Stimulated activated CD4-positive, alpha-beta T cell treated with anti-CD3 and anti-CD28 coated beads, Interleukin-12 subunit alpha, Interleukin-12 subunit beta, amount 100 ng/mL, for 4 hours (primary cell): Measurements from ENCODE around the gene RC3H2.
"Not testable (repeated sequence)": the region's sequence is repeated elsewhere in the genome, so short reads cannot be mapped to it uniquely, and the experiment has no call there.

Source experiments
- DNase-seq: peaks from one replicate; pipeline ENCODE4 v3.0.0-alpha.2; 2020

Gene RC3H2

DNA sequence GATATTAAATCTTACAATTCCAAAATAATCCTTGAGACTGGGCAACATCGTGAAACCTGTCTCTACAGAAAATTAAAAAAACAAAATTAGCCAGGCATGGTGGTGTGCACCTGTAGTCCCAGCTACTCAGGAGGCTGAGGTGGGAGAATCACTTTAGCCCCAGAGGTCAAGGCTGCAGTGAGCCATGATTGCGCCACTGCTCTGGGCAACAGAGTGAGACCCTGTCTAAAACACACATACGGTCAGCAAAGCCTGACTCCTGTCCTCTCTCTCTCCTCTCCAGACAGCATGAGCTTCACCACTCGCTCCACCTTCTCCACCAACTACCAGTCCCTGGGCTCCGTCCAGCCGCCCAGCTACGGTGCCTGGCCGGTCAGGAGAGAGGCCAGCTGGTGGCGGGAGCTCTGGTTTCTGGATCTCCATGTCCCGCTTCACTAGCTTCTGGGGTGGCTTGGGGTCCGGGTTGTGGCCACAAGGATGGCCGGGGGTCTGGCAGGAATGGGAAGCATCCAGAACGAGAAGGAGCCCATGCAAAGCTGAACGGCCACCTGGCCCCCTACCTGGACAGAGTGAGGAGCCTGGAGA, 67.8 kb downstream of the RC3H2 start:
- DNase-seq: no peak

DNA sequence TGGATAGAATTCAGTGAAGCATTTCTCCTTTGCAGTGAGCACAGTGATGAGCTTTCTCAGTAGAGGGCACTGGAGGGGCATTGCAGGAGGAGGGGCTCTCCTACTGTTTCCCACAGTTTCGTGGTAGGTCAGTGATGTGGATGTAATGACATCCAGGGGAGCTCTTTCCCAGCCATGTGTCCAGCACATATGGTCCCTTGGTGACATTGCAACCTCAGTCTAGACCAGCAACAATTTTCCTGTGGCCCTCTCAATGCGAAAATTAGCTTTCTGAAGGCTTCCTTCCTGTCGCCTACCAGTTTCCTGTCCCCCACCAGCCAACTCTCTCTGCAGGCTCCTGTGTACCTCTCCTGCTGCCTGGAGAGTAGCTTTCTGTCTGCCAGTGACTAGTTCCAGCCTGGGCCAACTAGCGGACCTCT, 69.8 kb downstream of the RC3H2 start:
- peak; percentile 12 for DNase-seq

DNA sequence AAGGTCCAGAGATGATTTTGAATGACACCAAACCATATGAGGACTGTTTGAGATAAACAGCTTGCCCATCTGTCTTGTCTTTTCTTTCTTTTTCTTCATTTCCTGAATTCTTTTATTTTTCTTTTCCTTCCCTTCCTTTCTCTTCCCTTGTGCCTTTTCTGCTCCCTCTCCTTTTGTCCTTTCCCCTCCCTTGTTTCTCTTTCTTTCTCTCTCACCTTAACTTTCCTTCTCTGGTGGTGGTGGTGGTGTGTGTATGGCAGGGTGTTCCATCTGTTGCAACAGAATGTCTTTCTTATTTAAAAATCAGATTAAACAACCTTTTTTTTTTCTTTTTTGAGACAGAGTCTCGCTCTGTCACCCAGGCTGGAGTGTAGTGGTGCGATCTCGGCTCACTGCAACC, 73.0 kb downstream of the RC3H2 start:
- no peak for DNase-seq

DNA sequence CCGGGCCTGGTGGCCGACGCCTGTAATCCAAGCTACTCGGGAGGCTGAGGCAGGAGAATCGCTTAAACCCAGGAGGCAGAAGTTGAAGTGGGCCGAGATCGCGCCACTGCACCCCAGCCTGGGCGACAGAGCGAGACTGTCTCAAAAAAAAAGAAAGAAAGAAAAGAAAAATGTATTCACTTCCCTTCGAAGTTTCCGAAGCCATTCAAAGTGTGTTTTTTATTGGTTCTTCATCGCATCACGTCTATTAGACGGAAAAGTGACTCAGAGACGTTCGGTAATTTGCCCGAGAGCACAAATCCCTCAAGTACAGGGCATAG, 76.2 kb downstream of the RC3H2 start:
- not testable (repeated sequence) for DNase-seq

DNA sequence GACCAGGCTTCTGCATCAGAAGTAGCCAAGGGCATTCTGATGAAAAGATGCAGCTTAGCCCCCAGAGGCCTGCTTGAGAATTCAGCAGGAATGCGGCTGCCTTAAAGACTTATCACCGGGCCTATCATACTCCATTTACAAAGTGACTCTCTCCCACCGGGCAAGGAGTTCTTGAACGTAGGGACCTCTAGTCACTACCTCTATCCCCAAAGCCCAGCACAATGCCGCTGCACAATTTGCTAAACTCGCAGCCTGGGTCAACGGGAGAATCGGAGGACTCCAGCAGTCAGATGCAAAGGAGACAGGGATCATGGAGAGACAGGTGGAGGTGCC, 77.4 kb downstream of the RC3H2 start:
- no peak for DNase-seq

DNA sequence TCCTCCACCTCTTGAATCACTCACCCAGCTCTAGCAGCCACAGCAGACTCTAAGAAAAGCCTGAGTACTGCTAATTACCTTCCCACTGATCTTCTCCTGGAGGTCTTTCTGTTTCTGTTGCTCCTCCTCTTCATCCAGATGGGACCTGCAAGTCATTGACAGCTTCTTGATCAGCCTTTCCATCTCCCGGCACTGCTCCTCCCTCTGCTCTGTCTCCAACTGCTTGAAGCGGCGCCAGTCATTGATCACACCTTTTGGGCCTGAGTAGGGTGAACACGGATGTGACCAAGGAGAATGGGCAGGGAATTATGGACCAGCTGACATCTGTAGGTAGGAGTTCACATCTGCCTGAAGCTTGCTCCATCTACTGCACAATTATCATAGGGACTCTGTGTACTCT, 82.2 kb downstream of the RC3H2 start:
- no peak for DNase-seq

DNA sequence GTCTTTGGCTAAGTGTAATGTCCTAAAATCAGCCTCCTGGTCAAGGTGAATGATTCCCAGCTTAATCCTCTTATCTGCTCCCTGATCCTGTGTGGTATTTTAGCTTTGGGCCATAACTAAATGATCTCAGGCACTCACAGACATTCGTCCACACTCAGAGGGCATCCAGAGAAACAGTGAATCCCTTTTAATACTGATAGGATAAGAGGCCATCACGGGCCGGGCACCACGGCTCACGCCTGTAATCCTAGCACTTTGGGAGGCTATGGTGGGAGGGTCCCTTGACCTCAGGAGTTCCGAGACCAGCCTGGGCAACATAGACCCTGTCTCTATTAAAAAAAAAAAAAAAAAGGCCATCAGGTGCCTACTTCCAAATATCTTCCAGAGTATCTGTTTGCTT, 83.1 kb downstream of the RC3H2 start:
- no peak for DNase-seq

DNA sequence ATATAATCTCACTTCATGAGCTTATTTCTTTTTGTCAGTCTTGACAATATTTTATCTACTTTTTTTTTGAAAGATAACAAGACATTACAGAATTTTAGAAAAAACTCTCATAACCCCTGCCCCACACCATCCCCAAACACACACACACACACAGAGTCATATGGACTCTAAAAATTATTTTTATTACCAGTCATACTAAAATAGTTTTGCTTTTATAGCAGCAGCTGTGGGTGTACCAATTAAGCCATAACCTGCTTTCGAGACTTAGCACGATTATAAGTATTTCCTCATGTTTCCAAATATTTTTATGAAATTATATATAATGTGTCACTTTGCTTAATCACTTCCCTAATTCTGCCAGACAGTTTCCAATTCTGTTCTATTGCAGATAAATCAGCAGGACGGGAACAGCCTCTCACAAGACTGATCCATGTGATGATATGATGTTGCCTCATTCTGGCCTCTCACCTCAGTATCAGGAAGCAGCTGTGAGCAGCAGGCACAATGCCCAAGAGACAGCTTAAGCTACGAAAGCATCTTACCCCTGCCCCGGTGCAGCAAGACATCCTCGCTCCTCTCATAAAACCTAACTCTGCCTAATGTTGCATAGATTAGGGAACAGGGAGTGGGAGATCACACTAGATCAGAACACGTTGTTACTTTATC, 83.7 kb downstream of the RC3H2 start:
- DNase-seq: no peak

DNA sequence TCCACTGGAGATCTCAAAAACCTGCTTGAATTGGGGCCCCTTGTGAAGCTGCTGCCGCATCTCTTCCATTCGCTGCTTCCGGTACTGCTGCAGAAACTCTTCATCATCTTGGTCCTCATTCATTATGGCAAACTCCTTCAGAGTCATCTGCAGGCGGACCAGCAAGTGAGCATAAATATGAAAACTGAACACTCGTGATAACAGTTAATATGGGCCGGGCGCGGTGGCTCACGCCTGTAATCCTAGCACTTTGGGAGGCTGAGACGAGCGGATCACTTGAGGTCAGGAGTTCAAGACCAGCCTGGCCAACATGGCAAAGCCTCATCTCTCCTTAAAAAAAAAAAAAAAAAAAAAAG, 84.7 kb downstream of the RC3H2 start:
- no peak for DNase-seq

DNA sequence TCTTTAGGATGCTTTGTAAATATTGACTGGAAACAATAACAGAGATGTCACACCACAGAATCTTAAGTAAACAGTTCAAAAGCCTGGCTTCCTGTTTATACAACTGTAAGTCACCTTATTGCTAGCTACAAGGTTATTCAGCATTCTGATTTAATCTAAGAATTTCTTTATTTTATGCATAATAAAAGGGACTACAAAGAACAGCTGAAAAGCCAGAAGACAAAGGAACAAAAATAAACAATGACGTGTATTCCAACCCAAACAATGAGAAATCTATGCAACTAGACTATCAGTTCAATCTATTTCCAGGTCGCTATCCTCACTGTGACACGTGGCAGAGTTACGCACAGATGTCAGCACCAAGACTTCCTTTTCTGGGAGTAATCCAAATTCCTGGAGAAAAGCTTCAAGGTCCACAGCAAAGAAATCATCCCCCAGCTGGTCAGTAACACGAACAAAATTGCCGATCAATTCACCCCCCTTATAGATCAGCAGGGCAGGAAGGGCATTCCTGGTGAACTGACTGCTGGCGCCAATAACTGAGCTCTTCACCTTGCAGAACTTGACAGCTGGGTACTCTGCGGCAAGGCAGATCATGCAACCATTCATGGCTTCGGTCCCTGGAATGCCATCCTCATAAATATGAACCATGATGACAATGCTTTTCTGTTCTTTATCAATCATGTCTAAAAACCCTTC, 85.2 kb downstream of the RC3H2 start:
- no peak for DNase-seq

DNA sequence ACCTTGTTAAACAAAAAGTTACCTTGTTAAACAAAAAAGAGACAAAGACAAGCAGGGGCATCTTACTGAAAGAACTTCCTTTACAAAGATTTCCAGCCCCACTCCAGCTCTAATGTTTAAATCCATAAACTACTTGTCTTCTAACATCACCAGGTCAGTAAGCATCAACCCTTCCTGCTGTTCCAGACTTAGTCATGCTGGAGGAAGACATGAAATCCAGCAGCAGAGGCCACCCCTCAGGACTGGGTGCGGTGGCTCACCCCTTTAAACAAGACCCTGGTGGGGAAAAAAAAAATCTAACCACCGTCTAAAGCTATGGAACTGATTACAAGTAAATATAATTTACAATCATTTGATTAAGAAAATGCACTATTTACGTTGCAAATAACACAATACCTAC, 85.8 kb downstream of the RC3H2 start:
- no peak for DNase-seq

DNA sequence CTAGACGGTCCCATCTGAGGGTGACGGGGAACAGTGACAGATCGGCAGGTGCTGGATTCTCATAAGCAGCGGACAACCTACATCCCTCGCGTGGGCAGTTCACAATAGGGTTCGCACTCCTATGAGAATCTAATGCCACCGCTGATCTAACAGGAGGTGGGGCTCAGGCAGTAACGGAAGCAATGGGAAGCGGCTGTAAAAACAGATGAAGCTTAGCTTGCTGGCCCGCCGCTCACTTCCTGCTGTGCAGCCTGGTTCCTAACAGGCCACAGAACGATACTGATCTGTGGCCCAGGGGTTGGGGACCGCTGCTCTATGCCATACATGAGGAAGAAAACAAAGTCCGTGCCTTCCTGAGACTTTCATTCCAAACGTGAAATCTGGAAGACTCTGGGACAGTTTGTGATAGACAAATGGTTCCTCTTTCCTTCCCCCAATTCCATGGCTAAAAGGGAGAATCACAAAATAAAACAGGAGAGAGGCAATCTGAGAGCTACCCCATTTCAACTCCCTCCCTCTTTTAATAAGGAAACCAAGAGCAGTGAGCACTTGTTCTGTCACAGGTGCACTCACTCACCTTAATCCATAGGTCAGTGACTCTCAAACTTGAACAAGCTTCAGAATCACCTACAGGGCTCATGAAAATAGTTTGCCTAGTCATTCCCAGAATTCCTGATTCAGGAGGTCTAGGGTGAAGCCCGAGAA, 88.8 kb downstream of the RC3H2 start:
- DNase-seq: peak; percentile 20

DNA sequence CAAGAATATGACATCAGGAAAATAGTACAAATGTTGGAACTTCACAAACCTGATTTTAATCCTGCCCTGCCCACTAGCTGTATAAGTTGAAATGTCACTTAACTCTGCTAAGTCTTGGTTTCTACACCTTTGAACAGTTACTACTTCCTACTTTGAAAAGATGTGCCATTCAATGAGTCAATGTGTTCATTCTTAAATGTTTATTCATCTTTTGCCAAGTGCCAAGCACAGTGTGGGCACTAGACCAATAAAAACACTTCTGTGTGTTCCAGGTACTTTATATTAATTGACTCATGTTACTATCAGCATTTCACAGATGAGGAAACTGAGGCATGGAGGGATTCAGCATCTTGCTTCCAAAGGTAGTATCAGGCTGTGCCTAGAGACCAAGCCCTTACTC, 89.6 kb downstream of the RC3H2 start:
- DNase-seq: no peak

DNA sequence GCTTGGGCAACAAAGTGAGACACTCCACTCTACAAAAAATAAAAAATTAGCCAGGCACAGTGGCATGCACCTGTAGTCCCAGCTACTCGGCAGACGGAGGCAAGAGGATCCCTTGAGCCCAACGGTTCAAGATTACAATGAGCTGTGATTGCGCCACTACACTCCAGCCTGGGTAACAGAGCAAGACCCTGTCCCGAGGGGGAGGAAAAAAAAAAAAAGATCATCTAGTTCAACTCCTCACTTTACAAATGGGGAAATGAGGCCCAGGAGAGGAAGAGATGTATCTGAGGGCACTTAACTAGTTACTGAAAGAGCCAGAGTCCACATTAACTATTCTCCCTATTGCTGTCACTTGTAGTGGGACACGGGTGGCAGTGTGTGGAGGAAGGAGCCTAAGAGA, 90.6 kb downstream of the RC3H2 start:
- no peak for DNase-seq

DNA sequence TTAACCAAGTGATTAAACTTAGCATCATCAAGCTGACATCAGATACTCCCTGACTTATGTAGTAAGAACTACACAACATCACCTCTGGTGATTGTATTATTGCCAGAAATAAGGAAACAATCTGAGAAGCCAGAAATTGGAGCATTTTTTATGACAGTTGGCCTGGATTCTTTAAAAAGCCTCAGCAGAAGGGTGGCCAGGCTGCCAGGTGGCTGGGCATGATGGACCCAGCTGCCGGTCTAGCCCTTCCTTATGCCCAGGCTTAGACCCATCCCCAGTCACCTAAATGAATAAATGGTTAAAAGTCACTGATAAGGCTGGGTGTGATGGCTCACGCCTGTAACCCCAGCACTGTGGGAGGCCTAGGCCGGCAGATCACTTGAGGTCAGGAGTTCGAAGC, 92.4 kb downstream of the RC3H2 start:
- no peak for DNase-seq

DNA sequence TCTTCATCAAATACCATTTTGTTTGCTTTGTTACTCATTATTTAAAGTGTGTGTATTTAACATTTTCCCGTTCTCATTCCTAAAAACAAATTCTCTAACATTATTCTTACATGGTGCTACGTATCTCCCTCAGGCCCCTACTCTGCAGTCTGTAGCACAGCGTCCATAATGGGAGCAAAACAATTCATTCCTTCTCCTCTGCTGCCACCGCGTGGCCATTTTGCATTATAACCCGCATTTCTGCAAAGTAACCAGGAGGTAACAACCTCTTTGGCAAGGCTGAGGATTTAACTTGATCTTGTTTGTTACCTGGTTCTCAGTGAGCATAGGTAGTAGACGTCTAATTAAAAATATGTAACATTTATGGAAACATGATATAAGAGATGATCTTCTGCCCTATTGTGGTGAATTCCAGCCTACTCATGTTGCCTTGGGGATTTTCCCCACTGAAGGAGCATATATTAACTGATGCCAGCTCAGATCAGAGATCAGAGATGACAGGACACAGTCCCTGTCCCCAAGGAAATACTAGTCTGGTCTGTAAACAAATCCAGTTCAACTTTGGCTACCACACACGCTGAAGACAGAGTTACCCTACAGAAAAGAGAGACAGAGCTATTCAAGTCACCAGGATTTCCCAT, 94.7 kb downstream of the RC3H2 start:
- peak; percentile 68 for DNase-seq

DNA sequence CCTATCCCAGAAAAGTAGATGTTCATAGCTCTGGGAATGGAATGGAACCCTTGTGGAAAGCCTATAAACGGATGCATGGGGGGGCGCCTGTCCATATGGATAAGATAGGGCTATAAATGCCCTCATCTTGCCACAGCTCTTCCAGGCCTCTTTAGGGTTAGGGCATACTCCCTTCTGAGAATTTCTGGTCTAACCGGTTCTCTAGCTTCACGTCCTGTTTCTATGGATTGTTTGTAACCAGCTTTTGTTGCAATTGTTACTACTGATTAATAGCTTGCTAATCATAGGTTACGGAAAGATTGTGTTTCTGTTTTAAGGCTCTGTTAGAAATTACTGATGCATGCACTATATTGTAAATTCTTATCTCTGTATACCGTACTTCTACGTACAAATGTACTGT, 95.9 kb downstream of the RC3H2 start:
- DNase-seq: not testable (repeated sequence)

DNA sequence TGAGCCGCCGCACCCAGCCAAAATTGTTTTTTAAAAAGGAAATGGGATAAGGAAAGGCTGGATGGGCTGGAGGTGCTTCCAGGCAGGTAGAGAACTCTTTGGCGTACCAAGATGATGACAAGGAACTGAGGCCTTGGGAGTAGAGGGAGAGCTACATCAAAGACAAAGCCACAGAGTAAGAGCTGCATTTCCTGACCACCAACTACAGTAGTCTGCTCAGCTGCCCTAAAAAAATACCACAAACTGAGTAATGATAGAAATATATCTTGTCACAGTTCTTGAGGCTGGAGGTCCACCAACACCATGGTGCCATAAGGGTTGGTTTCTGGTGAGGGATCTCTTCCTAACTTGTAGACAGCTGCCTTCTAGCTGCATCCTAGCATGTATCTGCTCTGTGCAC, 97.0 kb downstream of the RC3H2 start:
- no peak for DNase-seq

DNA sequence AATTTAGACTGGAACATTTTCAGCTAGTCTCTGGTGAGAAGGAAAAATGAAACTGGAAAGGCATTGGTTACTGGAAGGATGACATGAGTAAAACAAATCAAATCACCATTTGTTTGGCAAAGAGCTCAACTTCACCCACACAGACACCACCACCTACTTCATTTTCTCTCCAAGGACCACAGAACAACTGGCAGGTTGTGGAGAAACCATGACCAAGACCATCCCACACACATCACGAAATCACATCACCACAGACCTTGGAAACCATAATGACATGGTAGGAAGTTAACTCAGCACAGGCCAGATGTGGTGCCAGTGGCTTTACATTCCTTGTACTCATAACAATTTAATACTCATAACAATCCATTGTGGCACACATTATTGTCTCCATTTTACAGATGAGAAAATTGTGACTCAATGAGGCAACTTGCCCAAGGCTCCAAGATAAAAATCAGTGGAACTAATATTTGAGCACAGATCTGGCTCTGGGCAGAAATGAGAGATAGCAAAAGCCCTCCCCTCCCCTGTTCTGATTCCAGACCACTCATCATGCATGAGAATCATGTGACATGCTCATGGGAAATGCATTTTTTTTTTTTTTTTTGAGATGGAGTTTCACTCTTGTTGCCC, 97.8 kb downstream of the RC3H2 start:
- no peak for DNase-seq

DNA sequence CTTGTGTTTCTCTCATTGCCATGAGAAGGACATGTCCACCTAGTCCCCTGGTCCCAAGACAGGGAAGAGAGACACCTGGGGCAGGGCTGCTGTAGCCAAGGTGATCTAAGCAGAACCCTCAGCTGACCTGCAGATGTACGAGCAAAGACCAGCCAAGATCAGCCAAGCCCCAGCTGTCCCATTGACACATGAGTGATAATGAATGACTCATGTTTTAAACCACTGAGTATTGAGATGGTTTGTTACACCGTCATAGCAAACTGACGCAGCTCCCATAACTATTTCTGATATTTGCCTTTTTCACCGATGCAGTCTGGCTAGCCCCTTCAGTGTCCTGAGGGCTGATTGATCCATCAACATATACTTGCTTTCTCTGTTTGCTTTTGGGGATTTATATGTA, 98.5 kb downstream of the RC3H2 start:
- no peak for DNase-seq

DNA sequence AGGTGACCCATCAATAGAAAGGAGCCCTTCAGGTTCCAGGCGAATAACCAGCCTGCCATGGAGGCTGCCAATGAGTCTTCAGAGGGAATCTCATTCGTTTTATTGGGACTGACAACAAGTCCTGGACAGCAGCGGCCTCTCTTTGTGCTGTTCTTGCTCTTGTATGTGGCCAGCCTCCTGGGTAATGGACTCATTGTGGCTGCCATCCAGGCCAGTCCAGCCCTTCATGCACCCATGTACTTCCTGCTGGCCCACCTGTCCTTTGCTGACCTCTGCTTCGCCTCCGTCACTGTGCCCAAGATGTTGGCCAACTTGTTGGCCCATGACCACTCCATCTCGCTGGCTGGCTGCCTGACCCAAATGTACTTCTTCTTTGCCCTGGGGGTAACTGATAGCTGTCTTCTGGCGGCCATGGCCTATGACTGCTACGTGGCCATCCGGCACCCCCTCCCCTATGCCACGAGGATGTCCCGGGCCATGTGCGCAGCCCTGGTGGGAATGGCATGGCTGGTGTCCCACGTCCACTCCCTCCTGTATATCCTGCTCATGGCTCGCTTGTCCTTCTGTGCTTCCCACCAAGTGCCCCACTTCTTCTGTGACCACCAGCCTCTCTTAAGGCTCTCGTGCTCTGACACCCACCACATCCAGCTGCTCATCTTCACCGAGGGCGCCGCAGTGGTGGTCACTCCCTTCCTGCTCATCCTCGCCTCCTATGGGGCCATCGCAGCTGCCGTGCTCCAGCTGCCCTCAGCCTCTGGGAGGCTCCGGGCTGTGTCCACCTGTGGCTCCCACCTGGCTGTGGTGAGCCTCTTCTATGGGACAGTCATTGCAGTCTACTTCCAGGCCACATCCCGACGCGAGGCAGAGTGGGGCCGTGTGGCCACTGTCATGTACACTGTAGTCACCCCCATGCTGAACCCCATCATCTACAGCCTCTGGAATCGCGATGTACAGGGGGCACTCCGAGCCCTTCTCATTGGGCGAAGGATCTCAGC, 104.8 kb downstream of the RC3H2 start, which contains the start of gene OR1K1:
Gene OR1K1 (plus strand): TSS at position 58 of the 995 bp plus-strand sequence. CDS start 0 bp downstream, at position 58.
- DNase-seq: no peak
